Endothelial cell of umbilical vein (primary cell): ENCODE data around the gene CMTM3. TPM values are rescaled to one million over a fixed set of nuclear protein-coding genes. Genes with fewer than 3 reads are reported as not detected.

Source experiments
- BruUV-seq: library from RNA; stranded (reverse); fragments of 400-500 nt; replicated peaks from 2 replicates; lab custom pipeline; 2021; lab: Mats Ljungman, UMichigan
- CTCF ChIA-PET: fragments of 300-600, 350-600 bp; sonication (Branson Sonifier 250); formaldehyde crosslinking; loops from one replicate; lab custom pipeline; 2021; ENCODE audit warnings: antibody characterized with exemption, inconsistent platforms; lab: Charles Lee
- POLR2A ChIA-PET: fragments of 300-600, 350-600 bp; sonication (Branson Sonifier 250); formaldehyde crosslinking; loops from one replicate; lab custom pipeline; 2021; ENCODE audit warnings: antibody characterized with exemption, inconsistent platforms; lab: Charles Lee
- DNase-seq: peaks from one replicate; pipeline ENCODE4 v3.0.0-alpha.2; 2011; ENCODE audit warnings: low read depth, low spot score
- FAIRE-seq: peaks from 2 replicates; lab custom pipeline; 2011; peaks lifted over from hg19 to GRCh38; lab: Jason Lieb, UNC
- H2AFZ ChIP-seq: 2 replicates; pipeline ENCODE4 v1.6.0; 2012; ENCODE audit warnings: low read depth, low read length, control low read depth, inconsistent platforms
- H3K27ac ChIP-seq: 2 replicates; pipeline ENCODE4 v1.5.1; 2011; ENCODE audit warnings: low read depth, mild to moderate bottlenecking, control low read depth, low read length, moderate library complexity; ENCODE audit not compliant: insufficient read depth
- H3K27me3 ChIP-seq, 2 experiments: 2 replicates each; pipeline versions ENCODE4 v1.6.0 to v1.6.1; 2011; ENCODE audit warnings: low read length in 2 of 2, mixed read lengths in 1 of 2; ENCODE audit not compliant: control insufficient read depth in 2 of 2, insufficient read depth in 2 of 2
- H3K36me3 ChIP-seq, 2 experiments: 2 replicates in 1 of 2; 3 replicates in 1 of 2; pipeline ENCODE4 v1.5.1; 2011; ENCODE audit warnings: low read length in 2 of 2, mild to moderate bottlenecking in 1 of 2, moderate library complexity in 1 of 2; ENCODE audit not compliant: control insufficient read depth in 2 of 2, insufficient read depth in 2 of 2; ENCODE audit errors: extremely low read depth in 1 of 2
- H3K4me1 ChIP-seq: 3 replicates; pipeline ENCODE4 v1.5.1; 2011; ENCODE audit warnings: mild to moderate bottlenecking, low read length; ENCODE audit not compliant: control insufficient read depth, insufficient read depth; ENCODE audit errors: extremely low read depth
- H3K4me2 ChIP-seq: 2 replicates; pipeline ENCODE4 v1.6.1; 2011; ENCODE audit warnings: low read length, control low read depth, mixed read lengths; ENCODE audit not compliant: insufficient read depth
- H3K4me3 ChIP-seq, 3 experiments: fragments of 200-600 bp in 1 of 3; sonication (generic), shearing (Covaris generic) in 1 of 3; replicated peaks in 1 of 3; 2 replicates each; pipeline ENCODE4 v1.5.1; 2011 to 2016; ENCODE audit warnings: control low read depth in 3 of 3, low read length in 3 of 3, mild to moderate bottlenecking in 2 of 3, inconsistent platforms in 1 of 3, low read depth in 1 of 3, moderate library complexity in 1 of 3; ENCODE audit not compliant: insufficient read depth in 1 of 3
- H3K79me2 ChIP-seq: 2 replicates; pipeline ENCODE4 v1.6.0; 2012; ENCODE audit warnings: low read length, inconsistent platforms; ENCODE audit not compliant: control insufficient read depth, insufficient read depth
- H3K9ac ChIP-seq: replicated peaks from 2 replicates; pipeline ENCODE3; 2011; ENCODE audit warnings: low read length, control low read depth; ENCODE audit not compliant: insufficient read depth; ENCODE audit errors: extremely low read depth
- H3K9me1 ChIP-seq: replicated peaks from 3 replicates; pipeline ENCODE4 v1.6.0; 2011; ENCODE audit warnings: mild to moderate bottlenecking, low read length; ENCODE audit not compliant: control insufficient read depth, insufficient read depth; ENCODE audit errors: extremely low read depth
- H3K9me3 ChIP-seq: replicated peaks from 2 replicates; pipeline ENCODE4 v1.5.1; 2012; ENCODE audit warnings: low read length, inconsistent platforms; ENCODE audit not compliant: control insufficient read depth, insufficient read depth
- H4K20me1 ChIP-seq: replicated peaks from 2 replicates; pipeline ENCODE3; 2011; ENCODE audit warnings: mild to moderate bottlenecking, low read length; ENCODE audit not compliant: control insufficient read depth, insufficient read depth; ENCODE audit errors: extremely low read depth
- CTCF ChIP-seq, 2 donors: IDR thresholded peaks; 1 replicate in 1 of 2; 2 replicates in 1 of 2; pipeline ENCODE4 v1.5.1; 2011; ENCODE audit warnings: low read length in 2 of 2, mild to moderate bottlenecking in 2 of 2, moderate library complexity in 2 of 2, control low read depth in 1 of 2, inconsistent platforms in 1 of 2, low read depth in 1 of 2; ENCODE audit not compliant: insufficient read depth in 1 of 2; ENCODE audit errors: extremely low read depth in 1 of 2
- EZH2 ChIP-seq: IDR thresholded peaks from 2 replicates; pipeline ENCODE4 v1.6.1; 2012; ENCODE audit warnings: borderline replicate concordance, low read depth, mild to moderate bottlenecking, moderate library complexity, low read length, inconsistent platforms; ENCODE audit not compliant: severe bottlenecking
- FOS ChIP-seq: IDR thresholded peaks from 2 replicates; pipeline ENCODE4 v1.6.1; 2011; ENCODE audit warnings: mild to moderate bottlenecking, low read length, moderate library complexity, borderline replicate concordance; ENCODE audit not compliant: insufficient read depth
- JUN ChIP-seq: IDR thresholded peaks from 2 replicates; pipeline ENCODE4 v1.6.1; 2011; ENCODE audit warnings: borderline replicate concordance, low read depth; ENCODE audit not compliant: insufficient read length, insufficient read depth
- MYC ChIP-seq: IDR thresholded peaks from one replicate; pipeline ENCODE4 v1.6.1; 2011; ENCODE audit warnings: mild to moderate bottlenecking, low read depth, low read length
- dilution Hi-C: fragments of 300-500 bp; cut with MboI; formaldehyde crosslinking; loops from one replicate; pipeline ENCODE4 v1.15.0; 2019; ENCODE audit warnings: low sequenced_read_pairs; ENCODE audit not compliant: extremely low pct_ligation_motif_present
- intact Hi-C: fragments of 100-400 bp; cut with micrococcal nuclease; formaldehyde crosslinking; loops from one replicate; pipeline ENCODE4 v1.10.0; 2022
- polyA plus RNA-seq, 4 experiments: library from polyadenylated mRNA; depleted of rRNA in 3 of 4; stranded (reverse) in 3 of 4; unstranded in 1 of 4; fragments of >200 nt; gene quantifications; 2 replicates each; pipeline versions ENCODE4 v1.2.1 to v1.2.3, GENCODE V29; 2011 to 2012; ENCODE audit warnings: missing spikeins in 1 of 4
- total RNA-seq: library from RNA; stranded (reverse); gene quantifications from 2 replicates; pipeline ENCODE4 v1.2.3, GENCODE V29; 2021

The CMTM3 gene
- total and polyA plus RNA-seq, 2 donors (not counting 3 experiments of a cell fraction or from before 2014, with no cell fraction given): 83.6 to 86.2 TPM

DNA sequence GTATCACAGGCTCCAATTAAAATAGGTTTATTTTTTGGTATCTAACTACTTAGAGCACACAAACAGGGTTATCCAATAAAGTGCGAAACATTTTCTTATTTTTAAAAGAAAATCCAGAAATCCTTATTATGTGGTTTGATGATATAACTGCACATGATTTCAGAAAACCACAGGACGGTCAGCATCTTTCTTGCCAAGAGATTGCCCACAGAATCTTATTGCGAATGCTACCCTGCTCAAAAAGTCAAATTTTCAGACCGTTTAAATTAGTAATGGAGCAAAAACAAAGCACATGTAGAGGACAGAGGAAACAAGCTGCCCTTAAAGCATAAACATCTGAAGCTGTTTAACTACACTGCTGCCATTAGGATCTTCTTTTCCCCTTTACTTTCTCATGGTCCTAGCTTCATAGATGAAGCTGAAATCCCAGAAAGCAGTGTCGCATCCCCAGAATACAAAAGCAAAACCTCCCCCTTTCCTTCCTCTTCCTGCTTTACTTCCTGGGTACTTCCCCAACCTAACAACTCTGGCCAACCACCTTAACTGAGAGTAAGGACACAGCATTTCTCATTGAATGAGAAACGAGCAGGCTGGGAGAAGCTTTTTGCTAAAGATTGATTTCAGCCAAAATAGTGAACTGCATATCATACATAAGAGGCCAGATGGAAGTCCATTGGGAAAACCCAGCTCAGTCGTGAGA is 48.3 kb downstream of the CMTM3 start:
- no peak for FAIRE-seq

More for the DNA sequence above, 48.3 kb downstream of the CMTM3 start:
- ChIA-PET CTCF (interaction anchor here (0.6 to 3.9 kb wide), 4 partner anchors 9 to 246 kb away, joined by 3 to 120 read pairs (median 3); no protein-coding TSS in a partner anchor), POLR2A (no interaction called here)
- Histone ChIP-seq H3K4me2 (no peak overlapping the region), H3K27me3 (no peaks in the 10 kb centered on the region), H2AFZ (no peak overlapping the region), H3K27ac (no peak overlapping the region), H3K36me3 (no peaks in the 10 kb centered on the region), H3K79me2 (no peaks in the 10 kb centered on the region), H3K4me3 (no peak overlapping the region), H3K9me1 (no peaks in the 10 kb centered on the region), H4K20me1 (no peaks in the 10 kb centered on the region), H3K9ac (no peak overlapping the region), H3K4me1 (no peaks in the 10 kb centered on the region), H3K9me3 (no peaks in the 10 kb centered on the region)
- no peak for DNase-seq
- TF ChIP-seq CTCF (IDR thresholded peaks at IDR 0.05; ENCODE audit: extremely low read depth in 1 of 2, insufficient read depth in 1 of 2, low read depth in 1 of 2, low read length in 2 of 2) (no peak), FOS (no peak), JUN (no peak), EZH2 (no peak), MYC (no peak)
- intact Hi-C loops: loop anchor here (5.0 kb wide), 1 partner anchor 246 kb away; no protein-coding TSS in a partner anchor
- dilution Hi-C loops: no loop called here
- no TSS peak for BruUV-seq
